WTC11 (cell line): Measurements from ENCODE around the gene FOXL1. TPM values are rescaled to one million over a fixed set of nuclear protein-coding genes. Genes with fewer than 3 reads are reported as not detected.

Source experiments
- ATAC-seq: fragments of 200-7000 bp; cut with Tn5 transposase; 2 replicates; pipeline ENCODE4 v1.10.0; 2021; ENCODE audit warnings: mild to moderate bottlenecking, moderate library complexity
- CTCF ChIA-PET: fragments of 300-600 bp; sonication (Branson Sonifier 250); formaldehyde crosslinking; loops from one replicate; lab custom pipeline; 2021; ENCODE audit warnings: antibody characterized with exemption; lab: Charles Lee
- POLR2A ChIA-PET: fragments of 350-600 bp; sonication (Branson Sonifier 250); formaldehyde crosslinking; loops from one replicate; lab custom pipeline; 2021; ENCODE audit warnings: antibody characterized with exemption; lab: Charles Lee
- DNase-seq: peaks from one replicate; pipeline ENCODE4 v3.0.0; 2021; ENCODE audit warnings: low spot score
- H3K27ac Mint-ChIP-seq: 2 replicates; pipeline ENCODE4 v1.8.0; 2021; ENCODE audit warnings: mixed read lengths
- H3K27me3 Mint-ChIP-seq: 2 replicates; pipeline ENCODE4 v1.8.0; 2021; ENCODE audit warnings: low read depth, mild to moderate bottlenecking, moderate library complexity, mixed read lengths
- H3K36me3 Mint-ChIP-seq: 2 replicates; pipeline ENCODE4 v1.8.0; 2021; ENCODE audit warnings: mixed read lengths
- H3K4me1 Mint-ChIP-seq: 2 replicates; pipeline ENCODE4 v1.8.0; 2022; ENCODE audit warnings: mixed read lengths
- H3K4me3 Mint-ChIP-seq: 2 replicates; pipeline ENCODE4 v1.8.0; 2021; ENCODE audit warnings: mild to moderate bottlenecking, moderate library complexity, mixed read lengths
- H3K9me3 Mint-ChIP-seq: 2 replicates; pipeline ENCODE4 v1.8.0; 2021; ENCODE audit warnings: mixed read lengths
- CBFB ChIP-seq: sonication (generic); formaldehyde crosslinking; IDR thresholded peaks from 2 replicates; pipeline ENCODE4 v1.8.1; 2022; ENCODE audit warnings: mild to moderate bottlenecking, low read depth, missing genetic modification reagents
- CDX4 ChIP-seq: fragments of 250-450 bp; sonication (Bioruptor Pico); IDR thresholded peaks from 2 replicates; pipeline ENCODE4 v1.9.0; 2021; ENCODE audit warnings: moderate library complexity, mild to moderate bottlenecking, inconsistent platforms, borderline replicate concordance
- E2F1 ChIP-seq: sonication (generic); formaldehyde crosslinking; IDR thresholded peaks from 2 replicates; pipeline ENCODE4 v1.8.0; 2022; ENCODE audit warnings: mild to moderate bottlenecking, missing genetic modification reagents
- FOXJ3 ChIP-seq: sonication (generic); formaldehyde crosslinking; IDR thresholded peaks from 2 replicates; pipeline ENCODE4 v1.9.0; 2021; ENCODE audit warnings: missing genetic modification reagents, mild to moderate bottlenecking, borderline replicate concordance
- HMGA2 ChIP-seq: fragments of 250-450 bp; sonication (Bioruptor Pico); IDR thresholded peaks from 2 replicates; pipeline ENCODE4 v1.4.0; 2021; ENCODE audit warnings: mild to moderate bottlenecking, moderate library complexity
- KAT7 ChIP-seq: sonication (generic); formaldehyde crosslinking; IDR thresholded peaks from 2 replicates; pipeline ENCODE4 v1.8.1; 2023; ENCODE audit warnings: missing genetic modification reagents, mild to moderate bottlenecking, borderline replicate concordance
- NR2C2 ChIP-seq: sonication (generic); formaldehyde crosslinking; IDR thresholded peaks from 2 replicates; pipeline ENCODE4 v1.8.0; 2022; ENCODE audit warnings: mild to moderate bottlenecking, missing genetic modification reagents
- PRDM15 ChIP-seq: sonication (generic); formaldehyde crosslinking; IDR thresholded peaks from 2 replicates; pipeline ENCODE4 v1.8.0; 2022; ENCODE audit warnings: missing genetic modification reagents
- PRRX2 ChIP-seq: fragments of 250-450 bp; sonication (Bioruptor Pico); IDR thresholded peaks from 2 replicates; pipeline ENCODE4 v1.8.0; 2021; ENCODE audit warnings: mild to moderate bottlenecking
- SMAD3 ChIP-seq: sonication (generic); formaldehyde crosslinking; IDR thresholded peaks from 2 replicates; pipeline ENCODE4 v1.8.0; 2022; ENCODE audit warnings: missing genetic modification reagents, mild to moderate bottlenecking, borderline replicate concordance
- SOX15 ChIP-seq: fragments of 250-450 bp; sonication (Bioruptor Pico); IDR thresholded peaks from 2 replicates; pipeline ENCODE4 v1.9.0; 2021; ENCODE audit warnings: mild to moderate bottlenecking
- TEAD1 ChIP-seq: sonication (generic); formaldehyde crosslinking; IDR thresholded peaks from 2 replicates; pipeline ENCODE4 v1.8.0; 2022; ENCODE audit warnings: mild to moderate bottlenecking, missing genetic modification reagents
- TP53 ChIP-seq: sonication (generic); formaldehyde crosslinking; IDR thresholded peaks from 2 replicates; pipeline ENCODE4 v1.8.1; 2023; ENCODE audit warnings: mild to moderate bottlenecking, missing genetic modification reagents
- USF1 ChIP-seq: sonication (generic); formaldehyde crosslinking; IDR thresholded peaks from 2 replicates; pipeline ENCODE4 v1.8.0; 2022; ENCODE audit warnings: mild to moderate bottlenecking, missing genetic modification reagents
- ZBTB21 ChIP-seq: sonication (generic); formaldehyde crosslinking; IDR thresholded peaks from 2 replicates; pipeline ENCODE4 v1.8.1; 2023; ENCODE audit warnings: mild to moderate bottlenecking, missing genetic modification reagents, borderline replicate concordance
- ZMAT4 ChIP-seq: fragments of 250-450 bp; sonication (Bioruptor Pico); IDR thresholded peaks from 2 replicates; pipeline ENCODE4 v1.9.0; 2021; ENCODE audit warnings: mild to moderate bottlenecking
- ZNF121 ChIP-seq: sonication (generic); formaldehyde crosslinking; IDR thresholded peaks from 2 replicates; pipeline ENCODE4 v1.8.0; 2023; ENCODE audit warnings: missing genetic modification reagents
- ZNF232 ChIP-seq: sonication (generic); formaldehyde crosslinking; IDR thresholded peaks from 2 replicates; pipeline ENCODE4 v1.8.0; 2022; ENCODE audit warnings: mild to moderate bottlenecking, missing genetic modification reagents
- ZNF671 ChIP-seq: fragments of 250-450 bp; sonication (Bioruptor Pico); IDR thresholded peaks from 2 replicates; pipeline ENCODE4 v1.8.0; 2021; ENCODE audit warnings: mild to moderate bottlenecking
- ZSCAN18 ChIP-seq: fragments of 250-450 bp; sonication (Bioruptor Pico); IDR thresholded peaks from 2 replicates; pipeline ENCODE4 v2.1.2; 2022; ENCODE audit warnings: mild to moderate bottlenecking, moderate library complexity
- total RNA-seq: library from RNA; stranded (reverse); gene quantifications from 3 replicates; pipeline ENCODE4 v1.2.3, GENCODE V29; 2021

Gene FOXL1
- total RNA-seq, 1 experiment from 2014 or later = 0.33 TPM

- ATAC-seq (no peak), DNase-seq (no peak)
- peaks cover 4% of the 10 kb centered on the region; the same call in 1 of the 2 replicates for H3K4me1 Mint-ChIP-seq
- H3K4me3 Mint-ChIP-seq = no peak overlapping the region
- no peak overlapping the region for H3K27ac Mint-ChIP-seq
- peaks cover 3% of the 10 kb centered on the region; the same call in 1 of the 2 replicates for H3K27me3 Mint-ChIP-seq
- ChIA-PET POLR2A (no interaction called here), CTCF (no interaction called here)
- H3K36me3 Mint-ChIP-seq = no peaks in the 10 kb centered on the region
- H3K9me3 Mint-ChIP-seq = peaks cover 8% of the 10 kb centered on the region
- TF ChIP-seq CDX4 (CRISPR knock-in tag) = no peak
- TF ChIP-seq ZMAT4 (CRISPR knock-in tag) = no peak
- no peak for TF ChIP-seq CBFB (CRISPR knock-in tag)
- no peak for TF ChIP-seq FOXJ3
- no peak for TF ChIP-seq KAT7 (CRISPR knock-in tag)
- TF ChIP-seq SOX15 (CRISPR knock-in tag) = no peak
- TF ChIP-seq PRDM15 (CRISPR knock-in tag) = no peak
- no peak for TF ChIP-seq NR2C2 (CRISPR knock-in tag)
- no peak for TF ChIP-seq E2F1 (CRISPR knock-in tag)
- TF ChIP-seq ZNF232 = no peak
- no peak for TF ChIP-seq USF1 (CRISPR knock-in tag)
- no peak for TF ChIP-seq SMAD3
- TF ChIP-seq ZNF121 = no peak
- no peak for TF ChIP-seq ZNF671 (CRISPR knock-in tag)
- TF ChIP-seq TP53 (CRISPR knock-in tag) = no peak
- no peak for TF ChIP-seq ZSCAN18
- no peak for TF ChIP-seq TEAD1 (CRISPR knock-in tag)
- TF ChIP-seq HMGA2 = no peak
- no peak for TF ChIP-seq PRRX2 (CRISPR knock-in tag)
- no peak for TF ChIP-seq ZBTB21 (CRISPR knock-in tag)
Observed at GRCh38 chr16:86595983-86596605, 17.7 kb downstream of the FOXL1 start.
